Epithelial cell of proximal tubule (primary cell): ENCODE measurements around the gene NACC1. TPM values are rescaled to one million over a fixed set of nuclear protein-coding genes. Genes with fewer than 3 reads are reported as not detected.

Source experiments
- DNase-seq: peaks from one replicate; pipeline ENCODE4 v3.0.0-alpha.2; 2011; ENCODE audit warnings: low read depth
- H3K4me3 ChIP-seq: 2 replicates; pipeline ENCODE4 v1.5.1; 2011; ENCODE audit warnings: low read depth, mild to moderate bottlenecking, low read length
- total RNA-seq: library from RNA; depleted of rRNA; stranded (reverse); fragments of >200 nt; gene quantifications from 2 replicates; pipeline ENCODE4 v1.2.3, GENCODE V29; 2015
- TF ChIP-seq, protein P1 (sequence below): conservative IDR thresholded peaks from 2 replicates; pipeline ENCODE4 v1.5.1; 2012; ENCODE audit warnings: low read depth, mild to moderate bottlenecking, low read length

NACC1 gene
- total RNA-seq, 1 donor from 2014 or later, result 72.2 TPM

DNA sequence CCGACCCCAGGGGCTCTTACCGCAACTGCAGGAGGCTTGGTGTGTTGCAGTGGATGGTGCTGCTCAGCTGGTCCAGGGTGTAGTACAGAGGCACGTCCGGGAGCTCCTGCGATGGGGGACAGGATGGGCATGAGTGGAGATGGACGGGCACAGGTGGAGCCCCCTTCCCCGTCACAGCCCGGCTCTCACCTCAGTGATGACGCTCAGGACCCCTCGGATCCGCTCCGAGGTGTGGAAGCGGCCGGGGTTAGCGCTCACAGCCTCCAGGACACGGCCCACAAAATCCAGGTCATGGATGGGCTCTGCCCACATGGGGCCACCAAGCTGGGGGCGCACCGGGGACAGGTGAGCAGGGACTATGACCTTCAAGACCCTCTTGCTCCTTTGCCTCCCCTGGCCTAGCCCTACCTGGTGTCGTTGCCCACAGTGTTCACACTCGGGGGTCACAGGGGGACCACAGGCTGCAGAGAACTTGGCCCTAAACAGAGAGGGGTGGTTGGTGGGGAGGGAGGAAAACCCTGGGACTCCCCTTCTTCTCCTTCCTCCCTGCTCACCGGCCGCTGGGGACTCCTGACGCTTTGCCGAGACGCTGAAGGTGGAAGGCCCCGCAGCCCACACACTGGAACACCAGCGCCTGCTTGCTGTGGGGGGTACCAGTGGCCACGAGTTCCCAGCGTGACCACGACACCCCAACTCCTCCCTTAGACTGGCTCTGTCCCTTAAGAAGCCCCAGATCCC is 8.5 kb upstream of the NACC1 start:
- DNase-seq, result no peak
- TF ChIP-seq, protein P1, sequence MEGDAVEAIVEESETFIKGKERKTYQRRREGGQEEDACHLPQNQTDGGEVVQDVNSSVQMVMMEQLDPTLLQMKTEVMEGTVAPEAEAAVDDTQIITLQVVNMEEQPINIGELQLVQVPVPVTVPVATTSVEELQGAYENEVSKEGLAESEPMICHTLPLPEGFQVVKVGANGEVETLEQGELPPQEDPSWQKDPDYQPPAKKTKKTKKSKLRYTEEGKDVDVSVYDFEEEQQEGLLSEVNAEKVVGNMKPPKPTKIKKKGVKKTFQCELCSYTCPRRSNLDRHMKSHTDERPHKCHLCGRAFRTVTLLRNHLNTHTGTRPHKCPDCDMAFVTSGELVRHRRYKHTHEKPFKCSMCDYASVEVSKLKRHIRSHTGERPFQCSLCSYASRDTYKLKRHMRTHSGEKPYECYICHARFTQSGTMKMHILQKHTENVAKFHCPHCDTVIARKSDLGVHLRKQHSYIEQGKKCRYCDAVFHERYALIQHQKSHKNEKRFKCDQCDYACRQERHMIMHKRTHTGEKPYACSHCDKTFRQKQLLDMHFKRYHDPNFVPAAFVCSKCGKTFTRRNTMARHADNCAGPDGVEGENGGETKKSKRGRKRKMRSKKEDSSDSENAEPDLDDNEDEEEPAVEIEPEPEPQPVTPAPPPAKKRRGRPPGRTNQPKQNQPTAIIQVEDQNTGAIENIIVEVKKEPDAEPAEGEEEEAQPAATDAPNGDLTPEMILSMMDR, result no peak
- H3K4me3 ChIP-seq, result no peak overlapping the region

DNA sequence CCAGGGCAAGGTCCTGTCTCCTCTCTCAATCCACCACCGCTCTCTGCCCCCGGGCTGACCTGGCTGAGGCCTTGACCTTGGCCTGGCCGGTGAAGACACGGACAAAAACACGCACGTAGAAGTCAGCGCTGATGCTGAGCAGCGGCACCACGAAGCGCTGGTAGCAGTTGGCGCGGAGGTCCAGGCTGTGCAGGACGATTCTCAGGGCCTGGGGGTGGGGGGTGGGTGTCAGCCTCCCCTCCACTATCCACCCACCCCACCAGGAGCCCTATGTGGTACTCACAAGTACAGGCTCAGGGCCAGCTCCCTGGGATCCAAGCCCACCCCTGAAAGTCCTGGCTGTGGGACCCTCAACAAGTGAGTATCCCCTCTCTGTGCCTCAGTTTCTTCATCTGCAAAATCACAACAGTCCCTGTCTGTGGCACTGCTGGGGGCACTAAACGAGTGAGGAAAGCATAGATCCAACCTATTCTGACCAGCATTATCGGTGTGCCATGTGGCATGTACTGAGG is 7.9 kb upstream of the NACC1 start:
- no peak overlapping the region for H3K4me3 ChIP-seq
- DNase-seq, result no peak
- TF ChIP-seq, protein P1, result no peak

DNA sequence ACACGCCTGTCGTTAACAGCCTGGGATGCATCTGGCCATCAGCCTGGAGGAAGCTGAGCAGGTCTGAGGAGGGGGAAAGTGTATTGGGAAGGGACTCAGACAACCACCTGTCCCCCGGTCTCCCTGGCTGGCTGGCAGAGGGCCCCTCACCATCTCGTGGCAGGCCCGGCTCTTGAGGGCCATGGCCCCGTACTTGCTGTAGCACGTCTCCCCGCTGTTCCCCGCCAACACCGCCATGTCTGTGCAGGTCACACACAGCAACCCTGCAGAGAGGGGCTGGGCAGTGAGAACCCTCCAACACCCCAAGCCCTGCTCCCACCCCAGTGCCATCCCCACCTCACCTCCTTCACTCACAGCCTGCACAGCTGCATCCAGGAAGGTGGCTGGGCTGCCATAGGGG is 5.5 kb upstream of the NACC1 start:
- TF ChIP-seq, protein P1, result no peak
- no peak for DNase-seq
- H3K4me3 ChIP-seq, result no peak overlapping the region

DNA sequence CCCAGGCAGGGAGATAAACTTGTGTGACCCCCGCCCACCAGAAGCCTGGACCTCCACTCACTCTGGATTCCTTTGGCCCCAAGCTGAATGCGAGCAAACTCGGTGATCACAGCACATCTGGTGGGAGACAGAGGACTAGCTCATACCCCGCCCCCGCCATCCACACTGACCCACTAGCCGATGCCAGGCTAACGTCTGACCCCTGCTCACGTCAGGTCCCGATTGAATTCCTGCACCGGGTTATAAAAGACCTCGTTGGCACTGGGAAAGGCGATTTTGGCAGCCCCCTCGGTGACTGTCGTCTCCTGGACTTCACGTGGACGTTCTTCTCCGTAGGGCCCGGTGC is 2.2 kb upstream of the NACC1 start:
- DNase-seq, result no peak
- TF ChIP-seq, protein P1, result no peak
- peak overlapping the region; percentile 98 for H3K4me3 ChIP-seq

DNA sequence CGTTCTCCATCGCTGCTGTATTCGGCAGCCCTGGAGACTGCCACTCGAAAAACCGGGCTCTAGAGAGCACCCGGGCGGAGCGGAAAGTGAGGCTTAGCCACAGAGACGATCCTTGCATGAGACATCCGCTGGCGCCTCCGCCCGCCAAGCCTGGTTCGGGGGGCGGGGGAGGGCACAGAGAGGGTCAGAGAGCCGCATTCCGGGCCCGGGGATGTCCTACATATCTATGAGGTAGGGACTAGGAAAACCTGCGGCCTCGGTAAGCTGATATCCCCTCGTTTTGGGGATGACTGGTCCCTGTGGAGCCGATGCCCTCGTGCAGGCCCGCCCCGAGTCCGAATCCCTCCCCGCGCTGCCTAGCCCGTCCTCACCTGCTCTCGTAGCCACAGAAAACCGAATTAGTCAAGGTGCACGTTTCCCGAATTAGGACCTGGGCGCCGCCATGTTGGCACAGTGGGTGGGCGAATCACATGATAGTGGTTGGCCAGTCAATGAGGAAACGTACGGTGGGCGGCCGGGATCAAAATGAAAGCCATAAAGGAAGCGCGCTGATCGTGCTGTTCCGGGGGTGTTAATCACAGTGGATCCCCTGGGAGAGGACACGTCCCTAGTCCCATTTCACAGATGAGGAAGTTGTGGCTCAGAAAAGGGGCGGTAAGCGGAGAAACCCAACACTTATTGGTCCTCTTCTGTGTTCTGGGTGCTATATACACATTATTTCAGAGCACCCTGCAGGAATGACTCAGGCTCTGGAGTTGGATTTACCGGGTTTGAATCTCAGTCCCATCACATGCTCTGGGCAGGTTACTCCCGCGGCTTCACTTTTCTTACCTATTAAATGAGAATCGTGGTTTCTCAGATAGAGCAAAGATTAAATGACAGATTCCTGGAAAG is 1.5 kb upstream of the NACC1 start, which contains the start of gene TRMT1:
Gene TRMT1 (minus strand): TSS at position 459 of the 894 bp plus-strand sequence. CDS start 341 bp downstream, at position 118.
- peak; percentile 62 for DNase-seq
- peak within 1 kb of the TSS; percentile 98 for H3K4me3 ChIP-seq
- TF ChIP-seq, protein P1, result no peak

DNA sequence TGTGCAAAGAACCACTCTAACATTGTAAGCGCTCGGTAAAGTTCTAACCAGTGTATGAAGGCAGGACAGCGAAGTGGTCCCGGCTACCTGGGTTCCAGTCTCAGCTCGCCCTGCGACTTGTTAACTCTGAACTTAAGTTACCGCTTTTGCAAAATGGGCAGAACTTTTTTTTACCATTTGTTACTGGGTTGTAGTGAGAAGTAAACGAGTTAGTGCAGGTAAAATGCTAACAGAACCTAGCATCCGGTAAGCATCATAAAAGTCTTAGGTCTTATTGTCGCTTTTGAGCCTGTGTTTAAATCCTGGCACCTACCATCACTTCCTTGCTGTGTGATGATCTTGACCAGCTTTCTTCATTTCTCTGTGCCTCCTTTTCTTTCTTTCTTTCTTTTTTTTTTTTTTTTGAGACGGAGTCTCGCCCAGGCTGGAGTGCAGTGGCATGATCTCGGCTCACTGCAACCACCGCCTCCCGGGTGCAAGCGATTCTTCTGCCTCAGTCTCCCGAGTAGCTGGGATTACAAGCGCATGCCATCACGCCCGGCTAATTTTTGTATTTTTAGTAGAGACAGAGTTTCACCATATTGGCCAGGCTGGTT is 790 bp upstream of the NACC1 start:
- TF ChIP-seq, protein P1, result no peak
- H3K4me3 ChIP-seq, result peak overlapping the region; percentile 98
- DNase-seq, result no peak
